HG02759 (cell line): ENCODE results near the gene TNFRSF18.
A peak's percentile ranks its signal among the peaks of the same experiment; 100 is the strongest.
"Not testable (repeated sequence)": the region's sequence is repeated elsewhere in the genome, so short reads cannot be mapped to it uniquely, and the experiment has no call there.

Source experiments
- ATAC-seq: cut with Tn5 transposase; IDR thresholded peaks from one replicate; pipeline ENCODE4 v1.9.1; 2021; ENCODE audit warnings: mild to moderate bottlenecking, moderate library complexity; ENCODE audit not compliant: unreplicated experiment

Gene TNFRSF18

GRCh38 chr1:1206376-1206965, at the start of gene TNFRSF18:
TNFRSF18 (minus strand) TSS chr1:1206592; CDS start chr1:1206571, 21 bp downstream.
- ATAC-seq, result no peak

GRCh38 chr1:1255611-1256010, 49.2 kb upstream of the TNFRSF18 start:
- ATAC-seq, result no peak

GRCh38 chr1:1255078-1255477, 48.7 kb upstream of the TNFRSF18 start:
- ATAC-seq, result no peak

- ATAC-seq, result no peak
Observed at GRCh38 chr1:1254667-1254998, 48.2 kb upstream of the TNFRSF18 start.

- ATAC-seq, result no peak
Observed at GRCh38 chr1:1253972-1254666, 47.7 kb upstream of the TNFRSF18 start.

GRCh38 chr1:1253314-1253713, 46.9 kb upstream of the TNFRSF18 start:
- ATAC-seq, result no peak

- ATAC-seq, result peak; percentile 52
Observed at GRCh38 chr1:1250786-1251284, 44.4 kb upstream of the TNFRSF18 start.

- not testable (repeated sequence) for ATAC-seq
Observed at GRCh38 chr1:1248009-1248913, 41.9 kb upstream of the TNFRSF18 start.

- ATAC-seq, result no peak
Observed at GRCh38 chr1:1247341-1247913, 41.0 kb upstream of the TNFRSF18 start.

- no peak for ATAC-seq
Observed at GRCh38 chr1:1246577-1247340, 40.4 kb upstream of the TNFRSF18 start, which contains the start of gene C1QTNF12. C1QTNF12 (minus strand) TSS chr1:1246722; CDS start chr1:1246690, 32 bp downstream.

GRCh38 chr1:1245817-1246576, 39.6 kb upstream of the TNFRSF18 start:
- ATAC-seq, result no peak

GRCh38 chr1:1245178-1245816, 38.9 kb upstream of the TNFRSF18 start:
- no peak for ATAC-seq

- ATAC-seq, result no peak
Observed at GRCh38 chr1:1244192-1244811, 37.9 kb upstream of the TNFRSF18 start.

- no peak for ATAC-seq
Observed at GRCh38 chr1:1243807-1244191, 37.4 kb upstream of the TNFRSF18 start.

- no peak for ATAC-seq
Observed at GRCh38 chr1:1243266-1243660, 36.9 kb upstream of the TNFRSF18 start.

GRCh38 chr1:1242461-1243265, 36.3 kb upstream of the TNFRSF18 start:
- ATAC-seq, result no peak

- ATAC-seq, result no peak
Observed at GRCh38 chr1:1241588-1242219, 35.3 kb upstream of the TNFRSF18 start.
